Stimulated activated CD4-positive, alpha-beta T cell treated with anti-CD3 and anti-CD28 coated beads, Interleukin-1b, Interleukin-23, amount 100 ng/mL, for 4 hours (primary cell): ENCODE measurements around the gene ABCA4.
"Not testable (repeated sequence)": the region's sequence is repeated elsewhere in the genome, so short reads cannot be mapped to it uniquely, and the experiment has no call there.

Experiments used
- DNase-seq, 2 donors: peaks; one replicate each; pipeline ENCODE4 v3.0.0-alpha.2; 2020; ENCODE audit warnings: low read depth in 2 of 2

ABCA4 gene

DNA sequence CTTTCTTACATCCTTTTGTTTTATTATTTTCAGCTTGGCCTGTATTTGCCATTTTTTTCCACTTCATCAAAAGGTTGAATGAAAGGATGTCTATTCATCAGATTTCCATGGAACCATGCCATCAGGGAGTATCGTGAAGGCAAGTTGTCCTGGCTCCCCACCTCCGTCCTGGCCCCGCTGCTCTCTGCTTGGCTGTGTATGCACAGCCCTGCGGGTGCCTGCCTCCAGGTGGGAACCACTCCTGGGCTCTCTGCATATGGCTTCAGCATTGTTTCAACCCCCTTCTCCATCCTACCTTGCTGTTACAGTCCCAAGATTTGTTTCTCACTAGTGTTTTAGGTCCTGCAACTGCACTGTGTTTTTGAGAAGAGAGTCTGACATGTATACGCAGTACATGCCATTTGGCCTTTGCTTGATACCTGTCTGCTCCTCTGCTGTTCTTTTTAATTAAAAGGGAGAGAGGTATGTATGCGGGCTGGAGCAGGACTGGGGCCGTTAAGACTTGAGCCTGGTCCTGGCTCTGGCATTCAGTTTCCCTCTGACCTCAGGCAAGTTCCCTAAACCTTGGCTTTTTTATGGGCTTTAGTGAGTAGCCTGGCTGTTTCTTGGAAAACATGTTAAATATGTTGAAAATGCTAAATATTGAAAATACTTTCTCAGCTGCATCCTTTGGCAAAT is 141.8 kb downstream of the ABCA4 start:
- no peak for DNase-seq

- no peak for DNase-seq
Observed at GRCh38 chr1:93977598-93977945, 143.4 kb downstream of the ABCA4 start.

DNA sequence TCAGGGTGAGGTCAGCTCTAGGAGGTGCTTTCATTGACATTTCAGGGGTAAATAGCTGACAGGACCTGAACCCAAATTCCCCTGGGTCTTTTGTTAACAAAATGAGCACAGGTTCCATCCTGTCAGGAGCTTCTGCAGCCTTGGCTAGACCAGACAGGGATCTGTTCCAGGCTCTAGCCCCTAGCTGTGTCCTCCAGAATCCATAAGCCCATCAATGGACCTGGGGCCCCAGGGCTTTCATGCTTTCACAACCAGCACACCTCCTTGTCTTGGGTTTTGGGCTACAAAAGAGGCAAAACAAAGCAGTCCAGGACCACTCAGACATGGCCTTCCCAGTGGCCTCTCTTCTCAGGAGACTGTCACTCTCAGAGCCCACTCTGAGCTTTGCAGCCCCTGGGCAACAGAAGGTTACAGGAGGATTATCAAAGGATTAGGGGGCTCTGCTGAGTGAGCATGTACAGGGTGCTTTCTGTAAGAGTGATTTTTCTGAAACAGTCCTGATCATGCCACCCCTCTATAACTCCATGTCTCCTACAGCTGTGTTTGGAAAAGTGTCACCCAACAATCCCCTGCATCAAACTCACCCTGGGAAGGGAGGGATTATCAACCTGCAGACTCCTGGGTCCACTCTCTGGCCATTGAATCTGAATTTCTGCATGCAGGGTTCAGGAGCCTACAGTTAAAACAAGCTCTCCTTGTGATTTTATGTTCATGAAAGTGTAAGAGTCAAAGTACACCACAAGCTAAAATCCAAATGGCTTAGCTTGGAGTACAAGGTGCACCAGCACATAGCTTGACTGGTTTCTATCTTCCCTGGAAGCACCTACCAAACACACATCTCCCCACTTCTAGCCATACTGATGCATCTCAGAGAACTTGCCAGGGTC is 144.0 kb downstream of the ABCA4 start:
- DNase-seq, result no peak

- DNase-seq, result no peak
Observed at GRCh38 chr1:93976291-93976690, 144.7 kb downstream of the ABCA4 start.

GRCh38 chr1:93972341-93972740 is 148.6 kb downstream of the ABCA4 start:
- no peak for DNase-seq

- DNase-seq, result no peak
Observed at GRCh38 chr1:93969887-93970286, 151.1 kb downstream of the ABCA4 start.

GRCh38 chr1:93969371-93969770 is 151.6 kb downstream of the ABCA4 start:
- DNase-seq, result no peak

- no peak for DNase-seq
Observed at GRCh38 chr1:93967306-93967705, 153.6 kb downstream of the ABCA4 start.

- DNase-seq, result no peak
Observed at GRCh38 chr1:93965888-93966287, 155.1 kb downstream of the ABCA4 start.

DNA sequence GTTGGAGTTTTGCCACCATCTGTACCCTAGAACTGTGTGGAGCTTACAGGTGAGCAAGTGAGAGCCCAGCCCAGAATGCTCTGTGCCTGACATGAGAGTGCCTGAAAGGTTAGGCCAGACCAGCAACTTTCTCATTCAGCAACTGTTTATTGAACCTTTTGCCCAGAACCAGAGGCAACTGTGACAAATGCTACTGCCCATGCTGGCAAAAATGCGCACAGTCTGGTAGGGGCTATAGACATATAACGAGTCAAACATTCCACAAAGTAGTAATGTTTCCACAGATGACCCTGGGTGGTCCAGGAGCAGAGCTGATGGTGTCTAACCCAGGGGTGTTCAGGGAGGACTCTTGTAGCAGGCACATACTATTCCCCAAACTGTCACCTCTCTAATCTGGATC is 155.7 kb downstream of the ABCA4 start:
- DNase-seq, result no peak

DNA sequence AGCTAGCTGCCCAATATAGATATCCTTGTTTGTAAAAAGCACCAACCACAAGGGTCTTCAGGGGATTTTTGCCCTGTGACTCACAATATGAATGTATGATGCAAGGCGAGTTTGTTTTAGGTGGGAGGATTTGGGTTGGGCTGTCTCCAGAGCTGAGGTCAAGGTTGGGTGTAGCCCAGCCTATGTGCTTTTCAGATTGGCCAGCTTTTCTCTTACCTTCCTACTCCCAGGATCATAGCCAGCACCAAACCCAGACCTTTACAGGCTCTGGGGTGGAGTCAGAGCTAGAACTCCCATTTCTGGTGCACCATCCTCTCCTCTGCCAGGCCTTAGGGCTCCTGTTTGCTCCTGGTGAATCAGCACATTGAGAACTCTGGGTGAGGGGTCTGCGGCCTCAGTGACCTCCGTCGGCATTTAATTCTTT is 156.2 kb downstream of the ABCA4 start:
- no peak for DNase-seq

DNA sequence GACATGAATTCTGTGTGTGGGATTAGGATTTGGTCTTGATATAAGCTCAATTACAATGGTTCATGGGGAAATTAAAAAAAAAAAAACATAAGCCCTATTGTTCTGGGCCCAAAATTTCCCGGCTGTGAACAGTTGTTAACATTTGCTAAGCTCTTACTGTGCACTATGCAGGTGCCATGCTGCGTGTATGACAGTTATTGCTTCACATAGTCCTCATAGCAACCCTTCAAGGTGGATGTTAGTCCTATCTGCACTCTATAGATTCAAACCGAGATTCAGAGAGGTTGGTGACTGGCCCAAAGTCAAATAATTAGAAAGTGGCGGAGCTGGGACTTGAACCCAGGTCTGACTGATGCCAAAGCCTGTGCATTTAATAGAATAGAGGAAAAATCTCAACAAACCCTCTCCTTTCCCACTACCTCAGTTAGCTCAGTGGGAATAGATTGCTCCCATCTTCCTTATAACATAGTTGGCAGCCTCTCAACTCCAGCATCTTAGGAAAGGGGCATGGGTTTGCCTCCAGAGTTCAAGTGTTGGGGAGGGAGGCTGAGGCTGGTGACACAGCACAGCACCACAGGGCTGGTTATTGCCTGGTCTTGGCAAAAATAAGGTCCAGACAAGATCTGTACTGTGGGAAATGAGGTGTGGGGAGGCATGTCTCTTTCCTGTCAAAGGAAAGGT is 156.7 kb downstream of the ABCA4 start:
- DNase-seq, result no peak

DNA sequence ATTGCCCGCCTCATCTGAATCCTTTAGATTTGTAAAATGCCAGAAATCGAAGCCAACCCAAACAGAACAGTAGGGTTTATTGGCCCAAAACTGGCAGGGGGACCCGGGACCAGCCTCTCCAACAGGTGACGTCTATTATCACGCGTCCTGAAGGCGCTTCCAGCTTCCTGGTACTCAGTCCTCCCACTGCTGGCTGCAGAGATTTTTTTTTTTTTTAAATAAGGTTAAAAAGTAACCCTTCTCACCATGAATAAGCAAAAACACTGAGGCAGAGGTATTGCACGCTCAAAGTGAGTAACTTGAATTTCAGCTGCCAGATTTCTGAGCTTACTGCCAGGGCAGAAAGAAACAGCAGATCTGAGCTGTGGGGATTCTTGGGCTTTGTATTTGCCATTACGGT is 157.4 kb downstream of the ABCA4 start:
- no peak for DNase-seq

GRCh38 chr1:93961906-93962305 is 159.0 kb downstream of the ABCA4 start:
- DNase-seq, result no peak

DNA sequence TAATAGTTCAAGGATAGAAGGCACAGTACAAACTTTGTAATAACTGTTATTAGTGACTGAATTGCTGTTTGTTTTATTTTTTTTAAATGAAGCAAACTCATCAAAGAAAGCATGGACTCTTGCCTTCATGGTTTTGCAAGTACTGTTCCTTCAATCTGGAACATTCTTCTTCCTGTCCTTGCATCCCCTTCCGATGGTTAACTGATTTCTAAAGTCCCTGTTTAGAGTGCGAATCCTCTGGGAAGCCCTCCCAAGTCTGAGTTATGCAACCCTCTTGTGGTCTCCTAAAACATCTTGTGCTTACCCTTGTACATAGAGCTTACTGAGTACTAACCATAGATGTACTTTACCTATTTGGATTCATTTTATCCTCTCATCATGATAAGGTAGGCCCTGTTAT is 159.5 kb downstream of the ABCA4 start:
- DNase-seq, result no peak

DNA sequence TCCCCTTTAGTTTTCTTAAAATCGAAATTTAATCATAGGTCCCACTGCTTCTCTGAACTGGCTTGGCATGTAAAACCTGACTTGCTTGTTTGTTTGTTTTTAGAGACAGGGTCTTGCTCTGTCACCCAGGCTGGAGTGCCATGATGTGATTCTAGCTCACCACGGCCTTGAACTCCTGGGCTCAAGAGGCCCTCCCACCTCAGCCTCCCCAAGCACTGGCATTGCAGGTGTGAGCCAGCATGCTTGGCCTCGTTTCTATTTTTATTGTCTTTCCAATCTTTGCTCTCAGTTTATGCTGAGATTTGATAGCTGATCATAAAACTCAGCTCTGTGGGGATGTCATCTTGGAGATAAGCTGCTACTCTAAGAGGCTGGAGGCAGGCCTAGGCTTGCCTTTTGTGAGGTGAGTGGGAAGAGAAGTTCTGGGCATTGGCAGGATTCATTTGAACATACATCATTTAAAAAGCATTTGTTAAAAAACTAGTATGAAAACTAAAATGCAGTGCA is 160.3 kb downstream of the ABCA4 start:
- no peak for DNase-seq

- DNase-seq, result no peak
Observed at GRCh38 chr1:93959413-93959812, 161.5 kb downstream of the ABCA4 start.

- DNase-seq, result no peak
Observed at GRCh38 chr1:93958726-93959100, 162.2 kb downstream of the ABCA4 start.

- DNase-seq, result no peak
Observed at GRCh38 chr1:93958032-93958725, 162.8 kb downstream of the ABCA4 start.

DNA sequence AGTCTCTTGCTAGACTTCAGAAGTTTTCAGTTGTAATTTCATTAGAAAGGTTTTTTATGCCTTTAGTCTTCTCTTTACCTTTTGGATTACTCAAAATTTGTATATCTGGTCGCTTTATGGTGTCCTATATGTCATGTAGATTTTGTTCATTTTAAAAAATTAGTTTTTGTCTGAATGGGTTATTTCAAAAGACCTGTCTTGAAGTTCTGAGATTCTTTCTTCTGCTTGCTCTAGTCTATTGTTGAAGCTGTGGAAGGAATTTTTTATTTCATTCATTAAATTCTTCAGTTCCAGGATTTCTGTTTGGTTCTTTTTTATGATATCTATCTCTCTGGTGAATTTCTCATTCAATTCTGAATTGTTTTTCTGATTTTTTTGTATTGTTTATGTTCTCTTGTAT is 165.2 kb downstream of the ABCA4 start:
- DNase-seq, result no peak

- not testable (repeated sequence) for DNase-seq
Observed at GRCh38 chr1:93947002-93947686, 173.8 kb downstream of the ABCA4 start.
